Measurements from ENCODE around the gene SLC39A7.

DNA sequence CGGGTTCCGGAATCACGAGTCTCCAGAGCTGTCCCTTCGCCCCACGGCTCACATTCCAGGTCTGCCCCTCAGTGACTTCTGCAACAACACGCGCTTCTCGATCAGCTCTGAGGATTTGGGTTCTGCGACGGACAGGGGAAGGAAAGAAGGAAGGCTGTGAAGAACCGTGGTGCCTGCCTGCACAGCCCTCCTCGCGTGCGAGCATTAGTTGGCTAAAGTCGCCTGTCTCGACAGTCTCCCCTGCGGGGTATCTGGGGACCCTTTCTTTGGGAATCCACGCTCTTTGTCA lies 47.9 kb downstream of the SLC39A7 start:
- TF ChIP-seq POLR2A (IDR thresholded peaks at IDR 0.05) = no peak
- TF ChIP-seq, protein P1, sequence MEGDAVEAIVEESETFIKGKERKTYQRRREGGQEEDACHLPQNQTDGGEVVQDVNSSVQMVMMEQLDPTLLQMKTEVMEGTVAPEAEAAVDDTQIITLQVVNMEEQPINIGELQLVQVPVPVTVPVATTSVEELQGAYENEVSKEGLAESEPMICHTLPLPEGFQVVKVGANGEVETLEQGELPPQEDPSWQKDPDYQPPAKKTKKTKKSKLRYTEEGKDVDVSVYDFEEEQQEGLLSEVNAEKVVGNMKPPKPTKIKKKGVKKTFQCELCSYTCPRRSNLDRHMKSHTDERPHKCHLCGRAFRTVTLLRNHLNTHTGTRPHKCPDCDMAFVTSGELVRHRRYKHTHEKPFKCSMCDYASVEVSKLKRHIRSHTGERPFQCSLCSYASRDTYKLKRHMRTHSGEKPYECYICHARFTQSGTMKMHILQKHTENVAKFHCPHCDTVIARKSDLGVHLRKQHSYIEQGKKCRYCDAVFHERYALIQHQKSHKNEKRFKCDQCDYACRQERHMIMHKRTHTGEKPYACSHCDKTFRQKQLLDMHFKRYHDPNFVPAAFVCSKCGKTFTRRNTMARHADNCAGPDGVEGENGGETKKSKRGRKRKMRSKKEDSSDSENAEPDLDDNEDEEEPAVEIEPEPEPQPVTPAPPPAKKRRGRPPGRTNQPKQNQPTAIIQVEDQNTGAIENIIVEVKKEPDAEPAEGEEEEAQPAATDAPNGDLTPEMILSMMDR (IDR thresholded peaks at IDR 0.05) = peak in 1 of 6 experiments; percentile 4

Data from thyroid gland (tissue), 4 donors.